NB4 (cell line): ENCODE data around the gene B4GALT6.

Experiments used
- MYC ChIP-seq: IDR thresholded peaks from 2 replicates; pipeline ENCODE4 v1.6.1; 2011; ENCODE audit warnings: low read depth, low read length
- POLR2A ChIP-seq: IDR thresholded peaks from 2 replicates; pipeline ENCODE4 v1.6.1; 2011; ENCODE audit warnings: mild to moderate bottlenecking; ENCODE audit not compliant: insufficient read length; ENCODE audit errors: extremely low read depth
- TF ChIP-seq, protein P1 (sequence below): IDR thresholded peaks from one replicate; pipeline ENCODE4 v1.5.1; 2012; ENCODE audit warnings: low read depth, low read length
- TF ChIP-seq, protein P2 (sequence below): IDR thresholded peaks from 2 replicates; pipeline ENCODE4 v1.6.1; 2011; ENCODE audit warnings: low read depth, low read length

DNA sequence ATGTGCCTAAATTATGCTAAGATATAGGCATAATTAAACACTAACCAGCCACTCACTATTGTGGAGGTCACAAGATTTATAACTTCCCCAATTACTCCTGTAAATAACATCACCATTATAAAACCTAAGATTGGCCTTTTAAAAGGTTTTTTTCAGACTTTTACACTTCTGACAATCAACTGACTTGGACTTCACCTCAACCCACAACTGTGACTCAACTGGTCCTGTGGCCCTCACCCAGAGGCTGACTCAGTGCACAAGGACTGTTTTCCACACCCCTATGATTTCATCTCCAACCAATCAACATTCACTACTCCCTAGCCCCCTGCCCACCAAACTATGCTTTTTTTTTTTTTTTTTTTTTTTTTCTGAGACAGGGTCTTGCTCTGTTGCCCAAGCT lies 81.1 kb downstream of the B4GALT6 start:
- no peak for TF ChIP-seq POLR2A
- TF ChIP-seq, protein P1, sequence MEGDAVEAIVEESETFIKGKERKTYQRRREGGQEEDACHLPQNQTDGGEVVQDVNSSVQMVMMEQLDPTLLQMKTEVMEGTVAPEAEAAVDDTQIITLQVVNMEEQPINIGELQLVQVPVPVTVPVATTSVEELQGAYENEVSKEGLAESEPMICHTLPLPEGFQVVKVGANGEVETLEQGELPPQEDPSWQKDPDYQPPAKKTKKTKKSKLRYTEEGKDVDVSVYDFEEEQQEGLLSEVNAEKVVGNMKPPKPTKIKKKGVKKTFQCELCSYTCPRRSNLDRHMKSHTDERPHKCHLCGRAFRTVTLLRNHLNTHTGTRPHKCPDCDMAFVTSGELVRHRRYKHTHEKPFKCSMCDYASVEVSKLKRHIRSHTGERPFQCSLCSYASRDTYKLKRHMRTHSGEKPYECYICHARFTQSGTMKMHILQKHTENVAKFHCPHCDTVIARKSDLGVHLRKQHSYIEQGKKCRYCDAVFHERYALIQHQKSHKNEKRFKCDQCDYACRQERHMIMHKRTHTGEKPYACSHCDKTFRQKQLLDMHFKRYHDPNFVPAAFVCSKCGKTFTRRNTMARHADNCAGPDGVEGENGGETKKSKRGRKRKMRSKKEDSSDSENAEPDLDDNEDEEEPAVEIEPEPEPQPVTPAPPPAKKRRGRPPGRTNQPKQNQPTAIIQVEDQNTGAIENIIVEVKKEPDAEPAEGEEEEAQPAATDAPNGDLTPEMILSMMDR = no peak
- TF ChIP-seq, protein P2, sequence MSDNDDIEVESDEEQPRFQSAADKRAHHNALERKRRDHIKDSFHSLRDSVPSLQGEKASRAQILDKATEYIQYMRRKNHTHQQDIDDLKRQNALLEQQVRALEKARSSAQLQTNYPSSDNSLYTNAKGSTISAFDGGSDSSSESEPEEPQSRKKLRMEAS = no peak
- no peak for TF ChIP-seq MYC
